Brain microvascular endothelial cell (primary cell): ENCODE data around the gene ZDHHC24.

Experiments used
- DNase-seq: peaks from one replicate; pipeline ENCODE4 v3.0.0-alpha.2; 2020
- H3K27ac ChIP-seq: fragments of 250-450 bp; sonication (Bioruptor Pico); 2 replicates; pipeline ENCODE4 v1.5.1; 2020; ENCODE audit warnings: mild to moderate bottlenecking, moderate library complexity
- H3K27me3 ChIP-seq: fragments of 250-450 bp; sonication (Bioruptor Pico); replicated peaks from 2 replicates; pipeline ENCODE4 v1.5.1; 2020; ENCODE audit warnings: mild to moderate bottlenecking
- H3K36me3 ChIP-seq: fragments of 250-450 bp; sonication (Bioruptor Pico); replicated peaks from 2 replicates; pipeline ENCODE4 v1.5.1; 2020; ENCODE audit warnings: mild to moderate bottlenecking
- H3K4me3 ChIP-seq: 2 replicates; pipeline ENCODE4 v1.5.1; 2011; ENCODE audit warnings: low read depth, mild to moderate bottlenecking, control low read depth, low read length, moderate library complexity
- in situ Hi-C: cut with HindIII; loops from 2 replicates; pipeline ENCODE4 v1.10.0; 2017; ENCODE audit warnings: low sequenced_read_pairs, low pct_ligation_motif_present
- TF ChIP-seq, protein P1 (sequence below): IDR thresholded peaks from 2 replicates; pipeline ENCODE4 v1.5.1; 2011; ENCODE audit warnings: low read depth, mild to moderate bottlenecking, moderate library complexity, low read length, control low read depth, inconsistent platforms; ENCODE audit errors: missing control alignments

Gene ZDHHC24

DNA sequence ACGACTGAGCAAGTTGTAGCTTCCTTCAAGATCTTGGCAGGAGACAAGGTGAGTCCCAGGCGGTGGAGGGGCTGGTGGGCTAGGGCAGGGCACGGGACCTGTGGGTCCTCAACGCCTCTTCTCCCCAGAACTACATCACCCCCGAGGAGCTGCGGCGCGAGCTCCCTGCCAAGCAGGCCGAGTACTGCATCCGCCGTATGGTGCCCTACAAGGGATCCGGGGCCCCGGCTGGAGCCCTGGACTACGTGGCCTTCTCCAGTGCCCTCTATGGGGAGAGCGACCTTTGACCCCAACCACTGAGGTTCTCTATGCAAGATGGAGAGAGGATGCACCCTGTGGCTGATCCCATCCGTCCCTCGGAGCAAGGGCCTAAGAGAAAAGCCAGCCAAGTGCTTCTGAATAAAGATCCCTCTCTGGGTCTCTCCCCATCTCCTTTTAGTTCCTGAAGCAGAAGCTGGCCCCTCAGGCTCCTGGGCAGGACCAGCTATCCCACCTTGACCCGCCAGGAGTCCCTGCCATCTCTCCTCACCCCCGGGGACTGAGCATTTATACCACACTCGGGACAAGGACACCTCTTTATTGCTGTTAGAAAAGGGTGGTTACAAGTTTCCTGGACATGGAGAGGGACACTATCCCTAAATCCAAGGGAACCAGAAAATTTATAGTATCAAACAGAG lies 17.2 kb upstream of the ZDHHC24 start:
- Histone ChIP-seq H3K36me3 (no peaks in the 10 kb centered on the region), H3K4me3 (no peak overlapping the region), H3K27ac (no peak overlapping the region), H3K27me3 (no peaks in the 10 kb centered on the region)
- DNase-seq: no peak
- in situ Hi-C loops: no loop called here
- TF ChIP-seq, protein P1, sequence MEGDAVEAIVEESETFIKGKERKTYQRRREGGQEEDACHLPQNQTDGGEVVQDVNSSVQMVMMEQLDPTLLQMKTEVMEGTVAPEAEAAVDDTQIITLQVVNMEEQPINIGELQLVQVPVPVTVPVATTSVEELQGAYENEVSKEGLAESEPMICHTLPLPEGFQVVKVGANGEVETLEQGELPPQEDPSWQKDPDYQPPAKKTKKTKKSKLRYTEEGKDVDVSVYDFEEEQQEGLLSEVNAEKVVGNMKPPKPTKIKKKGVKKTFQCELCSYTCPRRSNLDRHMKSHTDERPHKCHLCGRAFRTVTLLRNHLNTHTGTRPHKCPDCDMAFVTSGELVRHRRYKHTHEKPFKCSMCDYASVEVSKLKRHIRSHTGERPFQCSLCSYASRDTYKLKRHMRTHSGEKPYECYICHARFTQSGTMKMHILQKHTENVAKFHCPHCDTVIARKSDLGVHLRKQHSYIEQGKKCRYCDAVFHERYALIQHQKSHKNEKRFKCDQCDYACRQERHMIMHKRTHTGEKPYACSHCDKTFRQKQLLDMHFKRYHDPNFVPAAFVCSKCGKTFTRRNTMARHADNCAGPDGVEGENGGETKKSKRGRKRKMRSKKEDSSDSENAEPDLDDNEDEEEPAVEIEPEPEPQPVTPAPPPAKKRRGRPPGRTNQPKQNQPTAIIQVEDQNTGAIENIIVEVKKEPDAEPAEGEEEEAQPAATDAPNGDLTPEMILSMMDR: no peak

DNA sequence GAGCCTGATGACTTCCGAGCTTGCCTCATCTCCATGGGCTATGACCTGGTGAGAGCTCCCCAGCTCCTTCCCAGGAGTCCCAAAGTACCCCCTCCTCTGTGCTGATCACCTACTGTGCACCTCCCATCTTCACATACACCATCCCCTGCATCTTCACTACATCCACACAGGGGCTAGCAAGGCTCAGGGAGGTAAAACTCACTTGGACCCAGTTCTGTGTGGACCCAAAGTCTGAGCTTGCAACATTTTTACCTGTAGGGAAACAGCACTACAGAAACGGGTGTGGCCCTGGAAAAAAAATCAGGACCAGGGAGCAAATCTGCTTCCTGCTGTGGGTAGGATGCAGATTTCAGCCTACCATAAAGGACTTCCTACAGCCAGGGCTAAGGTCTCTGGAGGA lies 16.4 kb upstream of the ZDHHC24 start:
- DNase-seq: no peak
- no peaks in the 10 kb centered on the region for H3K36me3 ChIP-seq
- in situ Hi-C loops: no loop called here
- TF ChIP-seq, protein P1: no peak
- no peak overlapping the region for H3K27ac ChIP-seq
- H3K4me3 ChIP-seq: no peak overlapping the region
- H3K27me3 ChIP-seq: no peaks in the 10 kb centered on the region

DNA sequence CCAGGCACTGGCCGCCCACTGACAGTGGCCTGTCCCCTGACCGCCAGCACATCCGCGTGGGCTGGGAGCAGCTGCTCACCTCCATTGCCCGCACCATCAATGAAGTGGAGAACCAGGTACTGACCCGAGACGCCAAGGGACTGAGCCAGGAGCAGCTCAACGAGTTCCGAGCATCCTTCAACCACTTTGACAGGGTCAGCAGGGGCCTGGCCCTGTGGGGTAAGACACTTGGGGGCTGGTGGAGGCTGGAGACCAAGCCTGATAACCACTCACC lies 16.1 kb upstream of the ZDHHC24 start:
- in situ Hi-C loops: no loop called here
- Histone ChIP-seq H3K4me3 (no peak overlapping the region), H3K36me3 (no peaks in the 10 kb centered on the region), H3K27me3 (no peaks in the 10 kb centered on the region), H3K27ac (no peak overlapping the region)
- TF ChIP-seq, protein P1: no peak
- no peak for DNase-seq

DNA sequence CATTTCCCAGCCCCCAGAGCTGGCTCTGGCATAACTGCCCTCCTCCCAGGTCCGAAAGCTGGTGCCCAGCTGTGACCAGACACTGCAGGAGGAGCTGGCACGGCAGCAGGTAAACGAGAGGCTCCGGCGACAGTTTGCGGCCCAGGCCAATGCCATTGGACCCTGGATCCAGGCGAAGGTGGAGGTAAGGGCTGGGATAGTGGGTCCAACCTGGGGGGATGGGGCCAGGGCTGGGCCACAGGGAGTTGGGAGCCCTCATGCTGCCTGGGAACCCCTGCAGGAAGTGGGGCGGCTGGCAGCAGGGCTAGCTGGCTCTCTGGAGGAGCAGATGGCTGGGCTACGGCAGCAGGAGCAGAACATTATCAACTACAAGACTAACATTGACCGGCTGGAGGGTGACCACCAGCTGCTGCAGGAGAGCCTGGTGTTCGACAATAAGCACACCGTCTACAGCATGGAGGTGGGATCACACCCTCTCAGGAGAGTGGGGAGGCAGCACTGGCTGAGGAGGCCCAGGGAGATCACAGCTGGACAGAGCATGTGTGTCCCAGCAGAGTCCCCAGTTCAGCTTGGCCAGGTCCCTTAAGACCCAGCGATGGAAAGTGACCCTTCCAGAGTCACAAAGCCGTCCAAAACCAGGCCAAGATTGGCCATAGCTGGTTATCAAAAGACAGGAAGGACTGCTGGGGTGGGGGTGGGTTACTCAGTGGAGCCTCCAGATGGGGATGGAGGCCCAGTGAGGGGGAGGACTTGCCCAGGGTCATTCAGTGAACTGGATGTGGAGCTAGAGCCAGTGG lies 15.5 kb upstream of the ZDHHC24 start:
- Histone ChIP-seq H3K36me3 (no peaks in the 10 kb centered on the region), H3K4me3 (no peak overlapping the region), H3K27ac (no peak overlapping the region), H3K27me3 (no peaks in the 10 kb centered on the region)
- TF ChIP-seq, protein P1: no peak
- no peak for DNase-seq
- in situ Hi-C loops: no loop called here

DNA sequence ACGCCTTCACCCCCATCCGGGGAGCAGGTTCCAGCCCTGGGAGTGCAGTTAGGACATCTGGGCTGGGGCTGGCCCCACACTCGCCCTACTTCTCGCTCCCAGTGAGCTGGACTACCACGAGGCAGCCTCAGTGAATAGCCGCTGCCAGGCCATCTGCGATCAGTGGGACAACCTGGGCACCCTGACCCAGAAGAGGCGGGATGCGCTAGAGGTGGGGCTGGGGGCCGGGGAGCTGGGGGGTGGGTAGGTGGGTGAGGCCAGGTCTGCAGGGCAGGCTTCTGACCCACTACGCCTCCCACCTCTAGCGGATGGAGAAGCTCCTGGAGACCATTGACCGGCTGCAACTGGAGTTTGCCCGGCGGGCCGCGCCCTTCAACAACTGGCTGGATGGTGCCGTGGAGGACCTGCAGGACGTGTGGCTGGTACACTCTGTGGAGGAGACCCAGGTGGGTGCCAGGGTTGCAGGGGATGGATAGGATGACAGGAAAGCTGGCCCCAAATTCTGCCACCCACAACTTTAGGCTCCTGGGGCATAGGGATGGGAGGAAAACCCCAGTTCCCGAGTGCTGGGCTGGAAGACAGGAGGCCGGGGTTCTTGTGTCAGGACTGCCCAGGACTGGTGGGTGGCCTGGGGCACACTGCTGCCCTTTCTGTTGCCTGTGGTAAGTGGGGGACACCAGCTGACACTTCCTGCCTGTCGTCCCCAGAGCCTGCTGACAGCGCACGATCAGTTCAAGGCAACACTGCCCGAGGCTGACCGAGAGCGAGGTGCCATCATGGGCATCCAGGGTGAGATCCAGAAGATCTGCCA lies 14.2 kb upstream of the ZDHHC24 start:
- H3K27ac ChIP-seq: no peak overlapping the region
- in situ Hi-C loops: no loop called here
- H3K36me3 ChIP-seq: no peaks in the 10 kb centered on the region
- DNase-seq: no peak
- no peaks in the 10 kb centered on the region for H3K27me3 ChIP-seq
- TF ChIP-seq, protein P1: no peak
- no peak overlapping the region for H3K4me3 ChIP-seq
